Endothelial cell of umbilical vein (primary cell): Measurements from ENCODE around the gene AFG1L. TPM values are rescaled to one million over a fixed set of nuclear protein-coding genes. Genes with fewer than 3 reads are reported as not detected.

Experiments used
- BruUV-seq: library from RNA; stranded (reverse); fragments of 400-500 nt; replicated peaks from 2 replicates; lab custom pipeline; 2021; lab: Mats Ljungman, UMichigan
- CTCF ChIA-PET: fragments of 300-600, 350-600 bp; sonication (Branson Sonifier 250); formaldehyde crosslinking; loops from one replicate; lab custom pipeline; 2021; ENCODE audit warnings: antibody characterized with exemption, inconsistent platforms; lab: Charles Lee
- POLR2A ChIA-PET: fragments of 300-600, 350-600 bp; sonication (Branson Sonifier 250); formaldehyde crosslinking; loops from one replicate; lab custom pipeline; 2021; ENCODE audit warnings: antibody characterized with exemption, inconsistent platforms; lab: Charles Lee
- DNase-seq: peaks from one replicate; pipeline ENCODE4 v3.0.0-alpha.2; 2011; ENCODE audit warnings: low read depth, low spot score
- FAIRE-seq: peaks from 2 replicates; lab custom pipeline; 2011; peaks lifted over from hg19 to GRCh38; lab: Jason Lieb, UNC
- H2AFZ ChIP-seq: 2 replicates; pipeline ENCODE4 v1.6.0; 2012; ENCODE audit warnings: low read depth, low read length, control low read depth, inconsistent platforms
- H3K27ac ChIP-seq: 2 replicates; pipeline ENCODE4 v1.5.1; 2011; ENCODE audit warnings: low read depth, mild to moderate bottlenecking, control low read depth, low read length, moderate library complexity; ENCODE audit not compliant: insufficient read depth
- H3K27me3 ChIP-seq, 2 experiments: 2 replicates each; pipeline versions ENCODE4 v1.6.0 to v1.6.1; 2011; ENCODE audit warnings: low read length in 2 of 2, mixed read lengths in 1 of 2; ENCODE audit not compliant: control insufficient read depth in 2 of 2, insufficient read depth in 2 of 2
- H3K36me3 ChIP-seq, 2 experiments: 2 replicates in 1 of 2; 3 replicates in 1 of 2; pipeline ENCODE4 v1.5.1; 2011; ENCODE audit warnings: low read length in 2 of 2, mild to moderate bottlenecking in 1 of 2, moderate library complexity in 1 of 2; ENCODE audit not compliant: control insufficient read depth in 2 of 2, insufficient read depth in 2 of 2; ENCODE audit errors: extremely low read depth in 1 of 2
- H3K4me1 ChIP-seq: 3 replicates; pipeline ENCODE4 v1.5.1; 2011; ENCODE audit warnings: mild to moderate bottlenecking, low read length; ENCODE audit not compliant: control insufficient read depth, insufficient read depth; ENCODE audit errors: extremely low read depth
- H3K4me2 ChIP-seq: 2 replicates; pipeline ENCODE4 v1.6.1; 2011; ENCODE audit warnings: low read length, control low read depth, mixed read lengths; ENCODE audit not compliant: insufficient read depth
- H3K4me3 ChIP-seq, 3 experiments: fragments of 200-600 bp in 1 of 3; sonication (generic), shearing (Covaris generic) in 1 of 3; replicated peaks in 1 of 3; 2 replicates each; pipeline ENCODE4 v1.5.1; 2011 to 2016; ENCODE audit warnings: control low read depth in 3 of 3, low read length in 3 of 3, mild to moderate bottlenecking in 2 of 3, inconsistent platforms in 1 of 3, low read depth in 1 of 3, moderate library complexity in 1 of 3; ENCODE audit not compliant: insufficient read depth in 1 of 3
- H3K79me2 ChIP-seq: 2 replicates; pipeline ENCODE4 v1.6.0; 2012; ENCODE audit warnings: low read length, inconsistent platforms; ENCODE audit not compliant: control insufficient read depth, insufficient read depth
- H3K9ac ChIP-seq: replicated peaks from 2 replicates; pipeline ENCODE3; 2011; ENCODE audit warnings: low read length, control low read depth; ENCODE audit not compliant: insufficient read depth; ENCODE audit errors: extremely low read depth
- H3K9me1 ChIP-seq: replicated peaks from 3 replicates; pipeline ENCODE4 v1.6.0; 2011; ENCODE audit warnings: mild to moderate bottlenecking, low read length; ENCODE audit not compliant: control insufficient read depth, insufficient read depth; ENCODE audit errors: extremely low read depth
- H3K9me3 ChIP-seq: replicated peaks from 2 replicates; pipeline ENCODE4 v1.5.1; 2012; ENCODE audit warnings: low read length, inconsistent platforms; ENCODE audit not compliant: control insufficient read depth, insufficient read depth
- H4K20me1 ChIP-seq: replicated peaks from 2 replicates; pipeline ENCODE3; 2011; ENCODE audit warnings: mild to moderate bottlenecking, low read length; ENCODE audit not compliant: control insufficient read depth, insufficient read depth; ENCODE audit errors: extremely low read depth
- CTCF ChIP-seq, 2 donors: IDR thresholded peaks; 1 replicate in 1 of 2; 2 replicates in 1 of 2; pipeline ENCODE4 v1.5.1; 2011; ENCODE audit warnings: low read length in 2 of 2, mild to moderate bottlenecking in 2 of 2, moderate library complexity in 2 of 2, control low read depth in 1 of 2, inconsistent platforms in 1 of 2, low read depth in 1 of 2; ENCODE audit not compliant: insufficient read depth in 1 of 2; ENCODE audit errors: extremely low read depth in 1 of 2
- FOS ChIP-seq: IDR thresholded peaks from 2 replicates; pipeline ENCODE4 v1.6.1; 2011; ENCODE audit warnings: mild to moderate bottlenecking, low read length, moderate library complexity, borderline replicate concordance; ENCODE audit not compliant: insufficient read depth
- GATA2 ChIP-seq: IDR thresholded peaks from 2 replicates; pipeline ENCODE4 v1.7.0; 2011; ENCODE audit warnings: low read depth, mild to moderate bottlenecking, moderate library complexity, mixed read lengths, low read length; ENCODE audit not compliant: insufficient read length, insufficient read depth
- JUN ChIP-seq: IDR thresholded peaks from 2 replicates; pipeline ENCODE4 v1.6.1; 2011; ENCODE audit warnings: borderline replicate concordance, low read depth; ENCODE audit not compliant: insufficient read length, insufficient read depth
- MAX ChIP-seq: IDR thresholded peaks from 2 replicates; pipeline ENCODE4 v1.6.1; 2011; ENCODE audit not compliant: insufficient read depth, insufficient read length
- MYC ChIP-seq: IDR thresholded peaks from one replicate; pipeline ENCODE4 v1.6.1; 2011; ENCODE audit warnings: mild to moderate bottlenecking, low read depth, low read length
- POLR2A ChIP-seq: IDR thresholded peaks from 2 replicates; pipeline ENCODE4 v1.6.1; 2012; ENCODE audit warnings: low read depth, mild to moderate bottlenecking, control low read depth, low read length
- dilution Hi-C: fragments of 300-500 bp; cut with MboI; formaldehyde crosslinking; loops from one replicate; pipeline ENCODE4 v1.15.0; 2019; ENCODE audit warnings: low sequenced_read_pairs; ENCODE audit not compliant: extremely low pct_ligation_motif_present
- intact Hi-C: fragments of 100-400 bp; cut with micrococcal nuclease; formaldehyde crosslinking; loops from one replicate; pipeline ENCODE4 v1.10.0; 2022
- polyA plus RNA-seq, 4 experiments: library from polyadenylated mRNA; depleted of rRNA in 3 of 4; stranded (reverse) in 3 of 4; unstranded in 1 of 4; fragments of >200 nt; gene quantifications; 2 replicates each; pipeline versions ENCODE4 v1.2.1 to v1.2.3, GENCODE V29; 2011 to 2012; ENCODE audit warnings: missing spikeins in 1 of 4
- total RNA-seq: library from RNA; stranded (reverse); gene quantifications from 2 replicates; pipeline ENCODE4 v1.2.3, GENCODE V29; 2021

The AFG1L gene
- total and polyA plus RNA-seq, 2 donors (not counting 3 experiments of a cell fraction or from before 2014, with no cell fraction given), result 1.0 to 6.2 TPM

GRCh38 chr6:108353853-108354252 is 59.0 kb downstream of the AFG1L start:
- H3K27ac ChIP-seq, result no peak overlapping the region
- H3K9me1 ChIP-seq, result no peaks in the 10 kb centered on the region
- H3K9me3 ChIP-seq, result no peaks in the 10 kb centered on the region
- no peaks in the 10 kb centered on the region for H3K4me1 ChIP-seq
- no peak for TF ChIP-seq FOS
- no peak for TF ChIP-seq MAX
- TF ChIP-seq POLR2A, result no peak
- TF ChIP-seq MYC, result no peak
- TF ChIP-seq CTCF (IDR thresholded peaks at IDR 0.05; ENCODE audit: extremely low read depth in 1 of 2, insufficient read depth in 1 of 2, low read depth in 1 of 2, low read length in 2 of 2), result no peak
- no peak for TF ChIP-seq GATA2
- POLR2A ChIA-PET, result no interaction called here
- BruUV-seq, result no TSS peak
- CTCF ChIA-PET, result no interaction called here
- dilution Hi-C loops, result no loop called here
- no peaks in the 10 kb centered on the region for H3K36me3 ChIP-seq
- no peak overlapping the region for H3K4me3 ChIP-seq
- FAIRE-seq, result no peak
- H3K4me2 ChIP-seq, result no peak overlapping the region
- H3K79me2 ChIP-seq, result no peaks in the 10 kb centered on the region
- no peaks in the 10 kb centered on the region for H4K20me1 ChIP-seq
- intact Hi-C loops, result no loop called here
- H2AFZ ChIP-seq, result no peak overlapping the region
- no peak for DNase-seq
- H3K27me3 ChIP-seq, result no peaks in the 10 kb centered on the region
- H3K9ac ChIP-seq, result no peak overlapping the region

- dilution Hi-C loops, result no loop called here
- no peaks in the 10 kb centered on the region for H3K36me3 ChIP-seq
- DNase-seq, result no peak
- no peaks in the 10 kb centered on the region for H4K20me1 ChIP-seq
- no peak overlapping the region for H3K27ac ChIP-seq
- ChIA-PET CTCF (interaction anchor here (1.0 to 2.3 kb wide), 2 partner anchors 12 to 137 kb away, joined by 4 to 8 read pairs; no protein-coding TSS in a partner anchor), POLR2A (no interaction called here)
- H3K4me1 ChIP-seq, result no peaks in the 10 kb centered on the region
- TF ChIP-seq POLR2A (no peak), CTCF (IDR thresholded peaks at IDR 0.05; ENCODE audit: extremely low read depth in 1 of 2, insufficient read depth in 1 of 2, low read depth in 1 of 2, low read length in 2 of 2) (no peak), MAX (no peak), JUN (no peak), FOS (no peak)
- H3K9me1 ChIP-seq, result no peaks in the 10 kb centered on the region
- H3K4me3 ChIP-seq, result no peak overlapping the region
- no peak overlapping the region for H3K9ac ChIP-seq
- H3K79me2 ChIP-seq, result no peaks in the 10 kb centered on the region
- no peak overlapping the region for H2AFZ ChIP-seq
- intact Hi-C loops, result no loop called here
- no peaks in the 10 kb centered on the region for H3K27me3 ChIP-seq
- no peaks in the 10 kb centered on the region for H3K9me3 ChIP-seq
- no peak for FAIRE-seq
- no peak overlapping the region for H3K4me2 ChIP-seq
- BruUV-seq, result no TSS peak
Measured at GRCh38 chr6:108355120-108355519, 60.3 kb downstream of the AFG1L start.
